Endothelial cell of umbilical vein (primary cell): ENCODE measurements around the gene CACNB4. TPM values are rescaled to one million over a fixed set of nuclear protein-coding genes. Genes with fewer than 3 reads are reported as not detected.

Experiments used
- BruUV-seq: library from RNA; stranded (reverse); fragments of 400-500 nt; replicated peaks from 2 replicates; lab custom pipeline; 2021; lab: Mats Ljungman, UMichigan
- CTCF ChIA-PET: fragments of 300-600, 350-600 bp; sonication (Branson Sonifier 250); formaldehyde crosslinking; loops from one replicate; lab custom pipeline; 2021; ENCODE audit warnings: antibody characterized with exemption, inconsistent platforms; lab: Charles Lee
- POLR2A ChIA-PET: fragments of 300-600, 350-600 bp; sonication (Branson Sonifier 250); formaldehyde crosslinking; loops from one replicate; lab custom pipeline; 2021; ENCODE audit warnings: antibody characterized with exemption, inconsistent platforms; lab: Charles Lee
- DNase-seq: peaks from one replicate; pipeline ENCODE4 v3.0.0-alpha.2; 2011; ENCODE audit warnings: low read depth, low spot score
- FAIRE-seq: peaks from 2 replicates; lab custom pipeline; 2011; peaks lifted over from hg19 to GRCh38; lab: Jason Lieb, UNC
- H2AFZ ChIP-seq: 2 replicates; pipeline ENCODE4 v1.6.0; 2012; ENCODE audit warnings: low read depth, low read length, control low read depth, inconsistent platforms
- H3K27ac ChIP-seq: 2 replicates; pipeline ENCODE4 v1.5.1; 2011; ENCODE audit warnings: low read depth, mild to moderate bottlenecking, control low read depth, low read length, moderate library complexity; ENCODE audit not compliant: insufficient read depth
- H3K27me3 ChIP-seq, 2 experiments: 2 replicates each; pipeline versions ENCODE4 v1.6.0 to v1.6.1; 2011; ENCODE audit warnings: low read length in 2 of 2, mixed read lengths in 1 of 2; ENCODE audit not compliant: control insufficient read depth in 2 of 2, insufficient read depth in 2 of 2
- H3K36me3 ChIP-seq, 2 experiments: 2 replicates in 1 of 2; 3 replicates in 1 of 2; pipeline ENCODE4 v1.5.1; 2011; ENCODE audit warnings: low read length in 2 of 2, mild to moderate bottlenecking in 1 of 2, moderate library complexity in 1 of 2; ENCODE audit not compliant: control insufficient read depth in 2 of 2, insufficient read depth in 2 of 2; ENCODE audit errors: extremely low read depth in 1 of 2
- H3K4me1 ChIP-seq: 3 replicates; pipeline ENCODE4 v1.5.1; 2011; ENCODE audit warnings: mild to moderate bottlenecking, low read length; ENCODE audit not compliant: control insufficient read depth, insufficient read depth; ENCODE audit errors: extremely low read depth
- H3K4me2 ChIP-seq: 2 replicates; pipeline ENCODE4 v1.6.1; 2011; ENCODE audit warnings: low read length, control low read depth, mixed read lengths; ENCODE audit not compliant: insufficient read depth
- H3K4me3 ChIP-seq, 3 experiments: fragments of 200-600 bp in 1 of 3; sonication (generic), shearing (Covaris generic) in 1 of 3; replicated peaks in 1 of 3; 2 replicates each; pipeline ENCODE4 v1.5.1; 2011 to 2016; ENCODE audit warnings: control low read depth in 3 of 3, low read length in 3 of 3, mild to moderate bottlenecking in 2 of 3, inconsistent platforms in 1 of 3, low read depth in 1 of 3, moderate library complexity in 1 of 3; ENCODE audit not compliant: insufficient read depth in 1 of 3
- H3K79me2 ChIP-seq: 2 replicates; pipeline ENCODE4 v1.6.0; 2012; ENCODE audit warnings: low read length, inconsistent platforms; ENCODE audit not compliant: control insufficient read depth, insufficient read depth
- H3K9ac ChIP-seq: replicated peaks from 2 replicates; pipeline ENCODE3; 2011; ENCODE audit warnings: low read length, control low read depth; ENCODE audit not compliant: insufficient read depth; ENCODE audit errors: extremely low read depth
- H3K9me1 ChIP-seq: replicated peaks from 3 replicates; pipeline ENCODE4 v1.6.0; 2011; ENCODE audit warnings: mild to moderate bottlenecking, low read length; ENCODE audit not compliant: control insufficient read depth, insufficient read depth; ENCODE audit errors: extremely low read depth
- H3K9me3 ChIP-seq: replicated peaks from 2 replicates; pipeline ENCODE4 v1.5.1; 2012; ENCODE audit warnings: low read length, inconsistent platforms; ENCODE audit not compliant: control insufficient read depth, insufficient read depth
- H4K20me1 ChIP-seq: replicated peaks from 2 replicates; pipeline ENCODE3; 2011; ENCODE audit warnings: mild to moderate bottlenecking, low read length; ENCODE audit not compliant: control insufficient read depth, insufficient read depth; ENCODE audit errors: extremely low read depth
- EZH2 ChIP-seq: IDR thresholded peaks from 2 replicates; pipeline ENCODE4 v1.6.1; 2012; ENCODE audit warnings: borderline replicate concordance, low read depth, mild to moderate bottlenecking, moderate library complexity, low read length, inconsistent platforms; ENCODE audit not compliant: severe bottlenecking
- FOS ChIP-seq: IDR thresholded peaks from 2 replicates; pipeline ENCODE4 v1.6.1; 2011; ENCODE audit warnings: mild to moderate bottlenecking, low read length, moderate library complexity, borderline replicate concordance; ENCODE audit not compliant: insufficient read depth
- GATA2 ChIP-seq: IDR thresholded peaks from 2 replicates; pipeline ENCODE4 v1.7.0; 2011; ENCODE audit warnings: low read depth, mild to moderate bottlenecking, moderate library complexity, mixed read lengths, low read length; ENCODE audit not compliant: insufficient read length, insufficient read depth
- JUN ChIP-seq: IDR thresholded peaks from 2 replicates; pipeline ENCODE4 v1.6.1; 2011; ENCODE audit warnings: borderline replicate concordance, low read depth; ENCODE audit not compliant: insufficient read length, insufficient read depth
- MYC ChIP-seq: IDR thresholded peaks from one replicate; pipeline ENCODE4 v1.6.1; 2011; ENCODE audit warnings: mild to moderate bottlenecking, low read depth, low read length
- POLR2A ChIP-seq: IDR thresholded peaks from 2 replicates; pipeline ENCODE4 v1.6.1; 2012; ENCODE audit warnings: low read depth, mild to moderate bottlenecking, control low read depth, low read length
- POLR2AphosphoS5 ChIP-seq: IDR thresholded peaks from 2 replicates; pipeline ENCODE4 v1.6.1; 2012; ENCODE audit warnings: low read depth, mild to moderate bottlenecking, control low read depth, low read length, moderate library complexity; ENCODE audit not compliant: insufficient read depth
- dilution Hi-C: fragments of 300-500 bp; cut with MboI; formaldehyde crosslinking; loops from one replicate; pipeline ENCODE4 v1.15.0; 2019; ENCODE audit warnings: low sequenced_read_pairs; ENCODE audit not compliant: extremely low pct_ligation_motif_present
- intact Hi-C: fragments of 100-400 bp; cut with micrococcal nuclease; formaldehyde crosslinking; loops from one replicate; pipeline ENCODE4 v1.10.0; 2022
- polyA plus RNA-seq, 4 experiments: library from polyadenylated mRNA; depleted of rRNA in 3 of 4; stranded (reverse) in 3 of 4; unstranded in 1 of 4; fragments of >200 nt; gene quantifications; 2 replicates each; pipeline versions ENCODE4 v1.2.1 to v1.2.3, GENCODE V29; 2011 to 2012; ENCODE audit warnings: missing spikeins in 1 of 4
- total RNA-seq: library from RNA; stranded (reverse); gene quantifications from 2 replicates; pipeline ENCODE4 v1.2.3, GENCODE V29; 2021
- TF ChIP-seq, protein P1 (sequence below): IDR thresholded peaks from 2 replicates; pipeline ENCODE4 v1.6.1; 2011; ENCODE audit not compliant: insufficient read depth, insufficient read length
- TF ChIP-seq, protein P2 (sequence below), 2 donors: IDR thresholded peaks; 1 replicate in 1 of 2; 2 replicates in 1 of 2; pipeline ENCODE4 v1.5.1; 2011; ENCODE audit warnings: low read length in 2 of 2, mild to moderate bottlenecking in 2 of 2, moderate library complexity in 2 of 2, control low read depth in 1 of 2, inconsistent platforms in 1 of 2, low read depth in 1 of 2; ENCODE audit not compliant: insufficient read depth in 1 of 2; ENCODE audit errors: extremely low read depth in 1 of 2

Gene CACNB4
- total and polyA plus RNA-seq, 2 donors (not counting 3 experiments of a cell fraction or from before 2014, with no cell fraction given), result 0.23 to 0.58 TPM

DNA sequence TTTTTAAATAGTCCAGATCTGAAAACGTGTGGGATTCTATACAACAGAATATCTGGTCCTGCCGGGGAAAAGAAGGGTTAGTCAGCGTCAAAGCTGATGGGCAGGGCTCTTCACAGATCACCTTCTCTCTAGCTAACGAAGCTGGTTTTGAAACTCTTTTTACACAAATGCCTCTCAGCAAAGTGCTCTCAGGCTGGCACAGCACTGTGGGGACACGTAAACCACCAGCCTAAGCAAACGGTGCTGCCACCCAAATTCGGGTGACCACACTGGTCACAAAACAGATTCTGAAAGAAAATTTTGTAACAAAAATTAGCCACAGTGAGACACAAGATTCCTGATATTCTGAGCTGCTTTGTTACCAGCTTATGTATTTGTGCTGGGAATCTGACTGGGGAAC is 217.5 kb downstream of the CACNB4 start:
- Histone ChIP-seq H3K27ac (no peak overlapping the region), H3K9ac (no peak overlapping the region), H3K36me3 (no peaks in the 10 kb centered on the region), H4K20me1 (no peaks in the 10 kb centered on the region), H3K79me2 (no peaks in the 10 kb centered on the region), H3K4me3 (no peak overlapping the region), H3K4me2 (no peak overlapping the region), H2AFZ (no peak overlapping the region), H3K4me1 (peaks cover 28% of the 10 kb centered on the region), H3K27me3 (no peaks in the 10 kb centered on the region), H3K9me1 (no peaks in the 10 kb centered on the region), H3K9me3 (no peaks in the 10 kb centered on the region)
- ChIA-PET CTCF (interaction anchor here (0.9 kb wide), 1 partner anchor 23 kb away, joined by 3 read pairs; no protein-coding TSS in a partner anchor), POLR2A (no interaction called here)
- FAIRE-seq, result no peak
- no peak for DNase-seq
- intact Hi-C loops, result no loop called here
- dilution Hi-C loops, result no loop called here
- no TSS peak for BruUV-seq
- TF ChIP-seq JUN (no peak), POLR2AphosphoS5 (no peak), GATA2 (no peak), MYC (no peak)
- TF ChIP-seq, protein P1, sequence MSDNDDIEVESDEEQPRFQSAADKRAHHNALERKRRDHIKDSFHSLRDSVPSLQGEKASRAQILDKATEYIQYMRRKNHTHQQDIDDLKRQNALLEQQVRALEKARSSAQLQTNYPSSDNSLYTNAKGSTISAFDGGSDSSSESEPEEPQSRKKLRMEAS, result no peak

DNA sequence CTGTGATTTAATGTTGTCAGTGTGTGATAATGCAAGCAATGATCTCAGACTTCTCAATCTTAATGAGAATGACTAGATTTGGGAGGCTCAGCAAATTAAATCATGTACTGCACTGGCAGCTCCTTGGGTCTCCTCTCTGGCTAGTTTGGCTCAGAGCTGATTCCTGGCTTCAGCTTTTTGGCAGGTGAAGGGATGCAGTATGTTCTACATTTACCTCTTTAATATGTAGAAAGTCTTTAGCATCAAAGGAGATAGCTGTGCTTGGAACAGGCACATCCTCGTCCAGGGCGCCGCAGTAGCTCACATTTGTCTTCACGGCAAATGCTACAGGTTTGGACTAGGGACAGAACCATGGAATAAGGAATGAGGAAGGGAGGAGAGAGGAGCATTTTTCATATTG is 218.3 kb downstream of the CACNB4 start:
- no peaks in the 10 kb centered on the region for H3K9me3 ChIP-seq
- peaks cover 22% of the 10 kb centered on the region for H3K4me1 ChIP-seq
- no peak overlapping the region for H3K9ac ChIP-seq
- ChIA-PET CTCF (interaction anchor here (0.9 kb wide), 1 partner anchor 24 kb away, joined by 3 read pairs; no protein-coding TSS in a partner anchor), POLR2A (no interaction called here)
- no peak overlapping the region for H3K27ac ChIP-seq
- no peak overlapping the region for H2AFZ ChIP-seq
- no TSS peak for BruUV-seq
- H3K4me2 ChIP-seq, result no peak overlapping the region
- H3K4me3 ChIP-seq, result no peak overlapping the region
- dilution Hi-C loops, result no loop called here
- intact Hi-C loops, result no loop called here
- no peaks in the 10 kb centered on the region for H3K9me1 ChIP-seq
- no peaks in the 10 kb centered on the region for H4K20me1 ChIP-seq
- no peaks in the 10 kb centered on the region for H3K36me3 ChIP-seq
- H3K27me3 ChIP-seq, result no peaks in the 10 kb centered on the region
- DNase-seq (no peak), FAIRE-seq (no peak)
- TF ChIP-seq GATA2, result no peak
- no peak for TF ChIP-seq POLR2A
- no peak for TF ChIP-seq JUN
- no peak for TF ChIP-seq EZH2
- no peak for TF ChIP-seq POLR2AphosphoS5
- TF ChIP-seq, protein P1, result no peak
- no peak for TF ChIP-seq MYC
- TF ChIP-seq, protein P2, sequence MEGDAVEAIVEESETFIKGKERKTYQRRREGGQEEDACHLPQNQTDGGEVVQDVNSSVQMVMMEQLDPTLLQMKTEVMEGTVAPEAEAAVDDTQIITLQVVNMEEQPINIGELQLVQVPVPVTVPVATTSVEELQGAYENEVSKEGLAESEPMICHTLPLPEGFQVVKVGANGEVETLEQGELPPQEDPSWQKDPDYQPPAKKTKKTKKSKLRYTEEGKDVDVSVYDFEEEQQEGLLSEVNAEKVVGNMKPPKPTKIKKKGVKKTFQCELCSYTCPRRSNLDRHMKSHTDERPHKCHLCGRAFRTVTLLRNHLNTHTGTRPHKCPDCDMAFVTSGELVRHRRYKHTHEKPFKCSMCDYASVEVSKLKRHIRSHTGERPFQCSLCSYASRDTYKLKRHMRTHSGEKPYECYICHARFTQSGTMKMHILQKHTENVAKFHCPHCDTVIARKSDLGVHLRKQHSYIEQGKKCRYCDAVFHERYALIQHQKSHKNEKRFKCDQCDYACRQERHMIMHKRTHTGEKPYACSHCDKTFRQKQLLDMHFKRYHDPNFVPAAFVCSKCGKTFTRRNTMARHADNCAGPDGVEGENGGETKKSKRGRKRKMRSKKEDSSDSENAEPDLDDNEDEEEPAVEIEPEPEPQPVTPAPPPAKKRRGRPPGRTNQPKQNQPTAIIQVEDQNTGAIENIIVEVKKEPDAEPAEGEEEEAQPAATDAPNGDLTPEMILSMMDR (IDR thresholded peaks at IDR 0.05; ENCODE audit: extremely low read depth in 1 of 2, insufficient read depth in 1 of 2, low read depth in 1 of 2, low read length in 2 of 2), result no peak
- no peak for TF ChIP-seq FOS
- H3K79me2 ChIP-seq, result no peaks in the 10 kb centered on the region
